ENCODE data around the gene ARG1.

ARG1 gene

GRCh38 chr6:131586543-131586942 is 13.5 kb downstream of the ARG1 start:
- DNase-seq = no peak

GRCh38 chr6:131587909-131588308 is 14.9 kb downstream of the ARG1 start:
- DNase-seq = no peak

- DNase-seq = no peak
Measured at GRCh38 chr6:131588643-131589042, 15.6 kb downstream of the ARG1 start.

GRCh38 chr6:131592935-131593334 is 19.9 kb downstream of the ARG1 start:
- no peak for DNase-seq

- no peak for DNase-seq
Measured at GRCh38 chr6:131594074-131594473, 21.0 kb downstream of the ARG1 start.

- DNase-seq = no peak
Measured at GRCh38 chr6:131597446-131597845, 24.4 kb downstream of the ARG1 start.

- no peak for DNase-seq
Measured at GRCh38 chr6:131600716-131601115, 27.7 kb downstream of the ARG1 start.

GRCh38 chr6:131602781-131603312 is 29.8 kb downstream of the ARG1 start:
- no peak for DNase-seq

GRCh38 chr6:131613296-131613925 is 40.4 kb downstream of the ARG1 start:
- no peak for DNase-seq

GRCh38 chr6:131615275-131615674 is 42.2 kb downstream of the ARG1 start:
- no peak for DNase-seq

GRCh38 chr6:131627724-131628682 is 55.0 kb downstream of the ARG1 start, which contains the start of gene MED23:
MED23 (minus strand) TSS chr6:131628242; CDS start chr6:131628049, 193 bp downstream.
- DNase-seq = peak; percentile 13 to 72

GRCh38 chr6:131628726-131629125 is 55.7 kb downstream of the ARG1 start:
- DNase-seq = no peak

GRCh38 chr6:131629651-131630050 is 56.6 kb downstream of the ARG1 start:
- DNase-seq = no peak

- DNase-seq = no peak
Measured at GRCh38 chr6:131631625-131632289, 58.7 kb downstream of the ARG1 start.

Measured in cerebellar nuclear complex (tissue), 1 donor.